IPS-18c (cell line): Measurements from ENCODE around the gene LRRC4B.
"Not testable (repeated sequence)": the region's sequence is repeated elsewhere in the genome, so short reads cannot be mapped to it uniquely, and the experiment has no call there.

Experiments used
- H3K4me3 ChIP-seq: 2 replicates; pipeline ENCODE4 v1.7.0; 2013; ENCODE audit warnings: low read depth, mild to moderate bottlenecking, low read length, moderate library complexity; ENCODE audit not compliant: insufficient read depth
- H3K9me3 ChIP-seq: one replicate; pipeline ENCODE4 v1.6.1; 2013; ENCODE audit warnings: mild to moderate bottlenecking, low read length, moderate library complexity; ENCODE audit not compliant: control insufficient read depth, insufficient read depth

The LRRC4B gene

GRCh38 chr19:50547385-50548190 lies 20.6 kb downstream of the LRRC4B start:
- no peak overlapping the region for H3K4me3 ChIP-seq
- H3K9me3 ChIP-seq, result peaks cover 2% of the 10 kb centered on the region

- peaks cover 2% of the 10 kb centered on the region for H3K9me3 ChIP-seq
- H3K4me3 ChIP-seq, result no peak overlapping the region
These were observed 21.6 kb downstream of the LRRC4B start for GRCh38 chr19:50546527-50547221.

GRCh38 chr19:50542943-50543342 lies 25.3 kb downstream of the LRRC4B start:
- Histone ChIP-seq H3K9me3 (no peaks in the 10 kb centered on the region), H3K4me3 (no peak overlapping the region)

DNA sequence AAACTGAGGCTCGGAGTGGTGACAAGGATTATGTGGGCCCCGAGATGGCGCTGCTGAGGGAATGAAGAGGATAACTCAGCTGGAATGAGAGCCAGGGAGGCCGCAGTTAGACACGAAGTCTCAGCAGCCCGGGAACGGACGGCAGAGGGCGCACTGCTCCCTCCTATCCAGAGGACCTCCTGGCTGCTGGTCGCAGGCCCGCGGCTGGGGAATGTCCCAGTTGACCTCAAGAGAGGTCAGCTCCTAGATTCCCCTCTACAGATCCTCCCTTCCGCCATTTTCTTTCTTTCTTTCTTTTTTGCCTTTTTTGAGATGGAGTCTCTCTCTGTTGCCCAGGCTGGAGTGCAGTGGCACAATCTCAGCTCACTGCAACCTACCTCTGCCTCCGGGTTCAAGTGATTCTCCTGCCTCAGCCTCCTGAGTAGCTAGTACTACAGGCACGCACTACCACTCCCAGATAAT lies 30.4 kb downstream of the LRRC4B start:
- no peak overlapping the region for H3K4me3 ChIP-seq
- no peaks in the 10 kb centered on the region for H3K9me3 ChIP-seq

DNA sequence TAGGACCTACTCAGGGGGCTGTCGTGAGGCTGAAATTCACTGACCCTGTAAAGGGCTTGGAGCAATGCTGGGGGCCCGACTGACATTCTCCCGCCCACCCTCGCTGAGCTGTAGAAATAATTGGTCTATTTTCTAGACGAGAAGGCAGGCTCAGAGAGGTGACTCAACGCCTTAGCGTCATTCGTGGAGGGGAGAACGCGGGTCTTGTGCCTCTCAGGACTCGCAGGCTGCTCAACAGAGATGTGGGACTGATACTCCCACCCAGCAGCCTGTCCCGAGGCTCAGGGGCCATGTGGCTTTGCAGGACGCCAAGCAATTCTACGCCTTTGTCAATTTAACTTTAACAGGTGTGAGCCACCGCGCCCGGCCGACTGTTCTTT lies 30.9 kb downstream of the LRRC4B start:
- Histone ChIP-seq H3K9me3 (no peaks in the 10 kb centered on the region), H3K4me3 (no peak overlapping the region)

DNA sequence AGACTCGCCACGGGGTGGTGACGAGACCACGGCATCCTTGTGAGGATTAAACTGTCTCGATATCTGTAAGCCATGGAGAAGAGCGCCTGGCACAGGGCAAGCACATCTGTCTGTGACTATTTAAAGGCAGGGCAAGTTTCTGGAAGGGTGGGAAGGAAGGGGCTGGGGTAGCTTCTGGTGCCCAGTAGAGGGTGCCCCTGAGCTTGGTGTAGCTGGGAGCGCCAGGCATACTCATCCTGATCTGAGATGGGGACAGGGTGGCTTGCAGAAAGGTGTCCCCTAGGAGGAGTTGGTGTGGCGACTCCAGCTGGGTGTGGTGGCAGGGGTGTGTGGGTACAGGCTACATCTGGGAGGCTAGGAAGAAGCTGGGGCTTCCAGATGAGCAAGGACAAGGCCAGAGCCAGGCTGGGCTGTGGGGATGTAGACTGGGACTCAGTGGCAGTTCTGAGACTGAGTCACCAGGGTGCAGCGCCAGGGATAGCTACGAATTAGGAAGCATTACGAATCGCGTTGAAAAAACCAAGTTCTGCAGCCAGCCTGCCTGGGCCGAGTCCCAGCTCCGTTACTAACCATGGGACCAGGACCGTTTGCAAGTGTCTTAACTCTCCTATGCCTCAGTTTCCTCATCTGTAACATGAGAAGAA lies 31.5 kb downstream of the LRRC4B start:
- no peaks in the 10 kb centered on the region for H3K9me3 ChIP-seq
- H3K4me3 ChIP-seq, result no peak overlapping the region; the same call in 1 of the 2 replicates

DNA sequence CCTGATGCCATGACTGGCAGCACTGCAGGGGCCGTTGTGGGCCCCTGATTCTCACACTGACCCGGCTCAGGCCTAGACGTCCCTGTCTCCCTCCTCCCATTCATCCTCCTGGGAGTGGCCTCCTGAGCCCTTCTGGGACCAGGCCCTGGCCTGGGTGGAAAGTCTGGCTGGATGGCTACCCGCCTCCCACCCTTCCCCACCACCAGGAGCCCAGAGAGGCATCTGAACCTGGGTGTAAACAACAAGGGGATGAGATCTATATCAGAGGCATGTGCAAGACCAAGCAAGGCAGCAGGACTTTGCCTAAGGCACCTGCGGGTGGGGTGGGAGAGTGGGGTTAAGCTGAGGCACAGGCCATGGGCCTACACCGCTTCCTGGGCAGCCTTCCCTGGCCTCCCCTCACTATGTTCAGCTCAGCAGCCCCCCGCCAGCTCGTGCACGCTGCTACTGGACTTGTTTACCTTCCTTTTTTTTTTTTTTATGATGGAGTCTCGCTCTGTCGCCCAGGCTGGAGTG lies 32.5 kb downstream of the LRRC4B start:
- no peaks in the 10 kb centered on the region for H3K9me3 ChIP-seq
- no peak overlapping the region for H3K4me3 ChIP-seq

GRCh38 chr19:50534478-50534877 lies 33.8 kb downstream of the LRRC4B start:
- H3K9me3 ChIP-seq, result no peaks in the 10 kb centered on the region
- no peak overlapping the region for H3K4me3 ChIP-seq

GRCh38 chr19:50532952-50533351 lies 35.3 kb downstream of the LRRC4B start:
- H3K9me3 ChIP-seq, result no peaks in the 10 kb centered on the region
- H3K4me3 ChIP-seq, result no peak overlapping the region

DNA sequence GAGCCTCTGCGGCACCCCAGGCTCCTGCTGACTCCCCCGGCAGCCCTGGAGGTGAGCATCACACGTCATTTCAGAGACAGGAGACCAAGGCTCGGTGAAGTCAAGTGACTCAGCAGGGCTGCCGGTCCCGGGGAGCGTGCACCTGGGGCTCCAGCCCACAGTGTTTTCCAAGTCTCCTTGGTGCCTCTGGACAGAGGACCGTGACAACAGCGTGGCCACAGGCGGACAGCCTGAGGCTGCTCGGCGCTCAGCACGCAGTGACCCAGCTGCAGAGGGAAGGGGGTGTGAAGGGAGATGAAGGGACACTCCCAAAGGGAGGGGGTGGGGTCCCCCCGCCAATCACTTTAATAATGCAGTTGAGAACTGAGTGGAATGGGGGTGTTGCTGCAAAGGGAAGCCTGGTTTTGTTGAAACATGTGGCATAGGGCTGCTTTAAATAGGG lies 37.0 kb downstream of the LRRC4B start:
- Histone ChIP-seq H3K4me3 (no peak overlapping the region), H3K9me3 (no peaks in the 10 kb centered on the region)

- not testable (repeated sequence) for H3K4me3 ChIP-seq, H3K9me3 ChIP-seq
These were observed 40.2 kb downstream of the LRRC4B start for GRCh38 chr19:50528052-50528451.

- no peak overlapping the region for H3K4me3 ChIP-seq
- H3K9me3 ChIP-seq, result no peaks in the 10 kb centered on the region
These were observed 45.4 kb downstream of the LRRC4B start for GRCh38 chr19:50522881-50523280.

GRCh38 chr19:50520822-50521465 lies 47.3 kb downstream of the LRRC4B start:
- no peaks in the 10 kb centered on the region for H3K9me3 ChIP-seq
- H3K4me3 ChIP-seq, result no peak overlapping the region

- H3K4me3 ChIP-seq, result no peak overlapping the region
- no peaks in the 10 kb centered on the region for H3K9me3 ChIP-seq
These were observed 49.1 kb downstream of the LRRC4B start for GRCh38 chr19:50519006-50519575.

DNA sequence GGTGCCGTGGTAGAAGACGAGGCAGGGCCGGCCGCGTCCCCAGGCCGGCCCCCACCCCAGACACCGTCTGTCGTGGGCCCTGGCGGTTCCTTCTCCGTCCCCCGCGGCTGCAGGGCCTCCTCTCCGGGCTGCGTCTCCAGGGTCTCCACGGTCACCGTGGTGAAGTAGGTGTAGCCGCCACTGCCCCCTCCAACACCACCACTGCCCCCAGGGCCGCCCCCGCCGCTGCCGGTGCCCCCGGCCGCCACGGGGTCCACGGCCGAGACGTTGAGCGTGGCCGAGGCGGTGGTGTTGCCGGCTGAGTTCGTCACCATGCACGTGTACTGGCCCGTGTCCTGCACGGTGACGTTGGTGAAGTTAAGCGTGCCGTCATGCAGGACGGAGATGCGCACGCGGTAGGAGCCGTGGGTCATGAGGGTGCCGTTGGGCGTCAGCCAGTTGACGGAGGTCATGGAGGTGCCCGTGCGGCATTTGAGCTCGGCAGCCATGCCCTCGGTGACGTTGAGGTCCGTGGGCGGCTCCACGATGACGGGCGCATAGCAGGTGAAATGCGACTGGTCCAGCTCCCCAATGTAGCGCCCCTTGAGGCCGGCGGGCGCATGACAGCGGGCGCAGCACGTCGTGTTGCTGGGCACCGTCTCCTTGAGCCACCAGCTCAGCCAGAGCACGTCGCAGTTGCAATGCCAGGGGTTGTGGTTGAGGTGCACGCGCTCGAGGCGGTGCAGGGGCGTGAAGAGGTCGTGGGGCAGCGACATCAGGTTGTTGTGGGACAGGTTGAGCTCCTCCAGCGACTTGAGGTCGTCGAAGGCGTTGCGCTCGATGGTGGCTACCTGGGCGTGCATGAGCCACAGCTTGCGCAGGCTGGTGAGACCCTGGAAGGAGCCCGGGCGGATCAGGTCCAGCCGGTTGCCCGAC lies 49.9 kb downstream of the LRRC4B start:
- Histone ChIP-seq H3K9me3 (no peaks in the 10 kb centered on the region), H3K4me3 (no peak overlapping the region)

- no peaks in the 10 kb centered on the region for H3K9me3 ChIP-seq
These were observed 50.5 kb downstream of the LRRC4B start for GRCh38 chr19:50517704-50518075.

More at GRCh38 chr19:50517704-50518075, 50.5 kb downstream of the LRRC4B start:
- no peak overlapping the region for H3K4me3 ChIP-seq
